ENCODE results near the gene CRYGS.
"Not testable (repeated sequence)": the region's sequence is repeated elsewhere in the genome, so short reads cannot be mapped to it uniquely, and the experiment has no call there.

CRYGS gene

DNA sequence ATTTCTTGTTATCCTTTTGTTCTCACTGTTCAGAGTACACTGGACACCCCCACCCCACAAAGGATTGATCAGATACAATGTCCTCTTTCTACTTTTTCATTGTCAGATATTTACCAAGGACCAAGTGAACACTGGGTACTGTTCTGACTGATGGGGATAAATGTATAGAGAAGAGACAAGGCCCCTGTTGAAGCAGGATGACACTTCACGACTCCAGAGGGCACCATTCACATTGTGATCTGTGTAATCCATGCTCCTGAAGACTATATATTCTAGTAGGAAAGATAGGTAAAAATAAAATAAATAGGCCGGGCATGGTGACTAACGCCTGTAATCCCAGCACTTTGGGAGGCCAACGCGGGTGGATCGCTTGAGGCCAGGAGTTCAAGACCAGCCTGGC is 7.2 kb upstream of the CRYGS start:
- DNase-seq: no peak

DNA sequence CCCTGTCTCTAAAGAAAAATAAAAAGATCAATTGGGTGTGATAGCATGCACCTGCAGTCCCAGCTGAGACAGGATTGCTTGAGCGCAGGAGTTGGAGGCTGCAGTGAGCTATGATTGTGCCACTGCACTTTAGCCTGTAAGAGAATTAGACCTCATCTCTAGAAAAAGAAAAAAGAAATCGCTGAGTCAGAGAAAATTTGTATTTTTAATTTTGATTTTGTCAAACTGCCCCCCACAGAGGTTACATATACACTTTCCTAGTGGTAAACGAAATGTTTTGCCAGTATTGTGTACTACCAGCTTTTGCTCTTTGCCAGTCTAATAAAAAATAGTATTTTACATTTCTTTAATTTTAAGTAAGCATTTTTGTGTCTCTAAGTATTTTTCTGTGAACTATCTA is 5.3 kb upstream of the CRYGS start:
- DNase-seq: no peak

DNA sequence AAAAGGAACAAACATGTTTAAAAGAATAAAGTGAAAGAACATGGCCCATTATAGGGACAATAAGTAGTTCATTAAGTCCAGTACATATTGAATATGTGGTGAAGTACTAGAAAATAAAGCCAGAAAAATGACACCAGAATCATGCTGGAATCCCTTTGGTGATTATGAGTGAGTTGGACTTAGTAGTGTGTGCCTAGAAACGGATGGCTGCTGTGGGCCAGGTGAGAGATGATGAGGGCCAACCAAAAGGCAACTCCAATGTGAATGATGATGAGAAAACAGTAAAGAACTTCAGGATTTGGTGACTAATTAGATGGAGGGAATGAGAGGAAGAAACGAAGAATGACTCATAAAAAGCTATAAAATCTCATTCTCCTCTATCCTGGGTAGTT is 3.3 kb downstream of the CRYGS start:
- DNase-seq: no peak

DNA sequence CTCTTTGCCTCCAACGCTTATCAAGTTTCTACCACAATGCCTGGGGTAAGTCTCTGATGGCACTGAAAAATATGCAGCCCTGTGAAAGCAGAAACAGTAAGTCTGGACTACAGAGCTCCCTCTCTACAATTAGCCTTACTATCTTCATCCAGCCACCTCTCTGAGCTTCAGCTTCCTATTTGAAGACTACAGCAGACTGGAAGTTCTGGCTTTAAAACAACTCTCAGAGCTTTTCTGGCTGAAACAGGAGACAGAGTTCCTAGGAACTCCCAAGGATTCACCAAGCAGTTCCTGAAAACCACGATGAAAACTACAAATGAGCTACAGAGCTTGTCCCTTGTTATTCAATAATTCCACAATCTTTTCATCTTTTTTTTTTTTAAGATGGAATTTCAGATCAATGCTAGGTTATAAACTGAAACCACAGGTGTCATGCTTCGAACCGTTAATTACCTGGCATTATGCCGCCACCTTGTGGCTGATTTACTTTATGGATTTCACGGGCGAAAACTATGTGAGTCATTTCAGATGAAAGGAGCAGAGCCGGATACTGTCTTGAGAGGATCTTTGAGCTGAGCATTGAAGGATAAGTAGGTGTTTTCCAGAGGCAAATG is 3.9 kb downstream of the CRYGS start:
- DNase-seq: peak; percentile 89

DNA sequence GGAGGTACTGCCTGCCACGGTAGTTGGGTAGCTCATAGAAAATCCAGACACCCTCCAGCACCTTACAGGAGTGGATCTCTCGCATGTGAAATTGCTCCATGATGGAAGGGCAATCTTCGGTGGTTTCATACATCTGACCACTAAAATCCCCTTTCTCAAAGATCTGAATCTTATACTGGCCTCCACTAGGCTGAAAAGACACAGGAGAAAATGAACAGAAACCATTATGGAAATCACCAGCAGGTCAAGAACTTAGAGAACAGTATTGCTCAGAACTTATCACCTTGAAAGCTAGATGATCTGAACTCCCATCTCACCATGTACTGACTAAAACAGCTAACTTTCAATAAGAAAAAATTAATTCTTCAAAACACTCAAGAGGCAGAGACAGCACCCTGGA is 5.4 kb downstream of the CRYGS start:
- DNase-seq: no peak

DNA sequence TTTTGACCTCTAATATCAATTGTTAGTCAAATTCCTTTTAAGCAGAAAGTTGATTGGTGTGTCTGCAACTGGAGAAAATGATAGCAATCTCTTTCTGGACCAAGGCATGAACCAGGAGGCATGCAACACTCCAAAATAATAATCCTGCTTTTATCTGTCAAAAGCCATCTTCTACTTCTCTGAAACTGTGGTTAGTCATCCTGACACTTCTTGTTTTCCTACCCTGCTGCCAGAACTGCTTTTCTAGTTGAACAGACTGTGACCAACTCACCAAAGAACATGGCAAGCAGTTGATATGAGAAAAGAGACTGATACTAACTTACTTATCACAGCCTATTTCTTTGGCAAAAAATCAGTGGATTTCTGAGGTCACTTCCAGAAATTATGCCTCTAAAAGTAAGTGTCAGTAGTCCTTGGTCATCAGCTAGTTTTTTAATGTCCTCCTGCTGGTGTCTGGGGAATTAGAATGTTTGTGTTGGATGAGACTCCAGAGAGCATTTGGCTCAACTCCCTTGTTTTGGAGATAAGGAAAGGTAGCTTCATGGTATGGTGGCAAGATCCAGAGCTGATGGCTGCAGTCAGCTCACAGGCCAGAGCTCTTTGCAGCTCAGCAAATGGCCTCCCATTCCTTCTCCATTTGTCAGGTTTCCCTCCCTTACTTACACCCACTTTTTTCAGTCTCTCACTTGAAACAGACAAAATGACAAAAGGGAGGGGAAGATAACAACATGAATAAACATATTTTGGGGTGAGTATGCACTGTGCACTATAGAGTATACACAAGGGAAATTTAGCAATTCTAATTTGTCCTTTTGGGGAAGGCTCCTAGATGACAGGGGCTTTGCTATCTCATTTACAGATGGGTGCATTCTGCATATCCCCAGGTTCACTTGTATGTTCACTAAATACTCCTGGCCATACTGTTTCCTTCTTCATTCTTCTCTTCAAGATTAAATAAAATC is 7.0 kb downstream of the CRYGS start:
- DNase-seq: no peak

DNA sequence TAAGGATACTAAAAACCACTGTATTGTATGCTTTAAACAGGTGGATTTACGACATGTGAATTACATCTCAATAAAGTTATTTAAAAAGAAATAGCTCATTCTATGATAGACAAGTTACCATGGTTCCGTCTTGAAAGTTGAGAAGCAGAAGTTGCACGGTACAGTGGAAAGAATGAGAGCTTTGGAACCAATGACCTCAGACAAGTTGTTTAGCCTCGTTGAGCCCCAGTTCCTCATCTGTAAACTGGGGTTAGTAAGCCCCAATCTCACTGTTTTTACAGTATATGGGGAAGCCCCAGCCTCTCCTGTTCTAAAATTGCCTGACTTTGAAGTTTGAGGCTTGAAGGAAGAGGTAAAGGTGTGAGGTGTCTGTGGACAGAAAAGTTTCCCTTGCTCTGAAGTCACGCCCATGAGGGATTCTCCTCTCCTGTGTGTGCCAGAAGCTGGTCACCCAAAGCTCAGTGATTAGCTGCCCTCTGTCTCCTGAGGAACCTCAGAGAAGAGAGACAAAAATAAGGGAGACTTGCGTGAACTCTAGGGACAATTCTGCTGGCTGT is 10.0 kb downstream of the CRYGS start:
- peak; percentile 62 for DNase-seq

DNA sequence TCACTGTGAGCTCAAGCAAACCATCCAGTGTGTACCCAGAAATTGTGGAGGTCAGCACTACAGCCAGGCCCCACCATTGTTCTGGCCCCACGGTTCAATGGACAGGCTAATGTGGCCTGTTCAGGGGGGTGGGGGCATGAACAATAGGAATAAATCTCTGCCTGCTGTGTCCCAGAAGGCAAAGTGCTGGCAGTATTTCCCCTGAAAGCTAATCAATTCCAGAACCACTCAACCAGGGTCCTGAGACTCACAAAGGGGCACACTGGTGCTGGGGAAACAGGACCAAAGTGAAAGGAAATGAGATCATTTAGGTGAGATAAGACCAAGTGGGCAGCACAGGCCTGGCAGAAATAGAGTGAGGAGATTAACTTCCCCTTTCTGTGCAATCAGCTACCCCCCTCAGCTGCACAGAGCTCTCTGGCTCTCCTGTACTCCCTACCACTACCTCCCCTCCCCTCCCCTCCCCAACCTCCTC is 11.5 kb downstream of the CRYGS start:
- no peak for DNase-seq

DNA sequence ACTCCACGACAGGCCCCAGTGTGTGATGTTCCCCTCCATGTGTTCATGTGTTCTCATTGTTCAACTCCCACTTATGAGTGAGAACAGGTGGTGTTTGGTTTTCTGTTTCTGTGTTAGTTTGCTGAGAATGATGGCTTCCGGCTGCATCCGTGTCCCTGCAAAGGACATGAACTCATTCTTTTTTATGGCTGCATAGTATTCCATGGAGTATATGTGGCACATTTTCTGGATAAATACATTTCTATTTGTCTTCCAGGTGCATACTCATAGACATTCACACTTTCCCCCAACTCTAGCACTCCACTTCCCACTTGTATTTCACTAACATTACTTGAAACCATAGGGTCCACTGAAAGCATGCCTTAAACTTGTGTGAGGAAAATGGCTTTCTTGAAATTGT is 12.5 kb downstream of the CRYGS start:
- DNase-seq: not testable (repeated sequence)

DNA sequence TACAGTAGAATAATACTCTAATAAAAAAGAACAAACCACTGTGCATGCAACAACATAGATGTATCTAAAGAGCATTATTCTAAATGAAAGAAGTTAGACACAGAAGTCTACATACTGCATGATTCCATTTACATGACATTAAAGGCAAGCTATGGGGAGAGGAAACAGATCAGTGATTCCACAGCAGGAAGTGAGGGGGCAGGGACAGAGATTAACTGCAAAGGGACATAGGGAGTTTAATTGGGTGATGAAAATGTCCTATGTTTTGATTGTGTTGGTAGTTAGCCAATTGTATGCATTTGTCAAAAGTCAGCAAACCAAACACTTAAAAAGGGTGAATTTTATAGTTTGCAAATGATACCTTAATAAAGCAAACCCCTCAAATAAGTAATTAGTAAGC is 13.8 kb downstream of the CRYGS start:
- no peak for DNase-seq

DNA sequence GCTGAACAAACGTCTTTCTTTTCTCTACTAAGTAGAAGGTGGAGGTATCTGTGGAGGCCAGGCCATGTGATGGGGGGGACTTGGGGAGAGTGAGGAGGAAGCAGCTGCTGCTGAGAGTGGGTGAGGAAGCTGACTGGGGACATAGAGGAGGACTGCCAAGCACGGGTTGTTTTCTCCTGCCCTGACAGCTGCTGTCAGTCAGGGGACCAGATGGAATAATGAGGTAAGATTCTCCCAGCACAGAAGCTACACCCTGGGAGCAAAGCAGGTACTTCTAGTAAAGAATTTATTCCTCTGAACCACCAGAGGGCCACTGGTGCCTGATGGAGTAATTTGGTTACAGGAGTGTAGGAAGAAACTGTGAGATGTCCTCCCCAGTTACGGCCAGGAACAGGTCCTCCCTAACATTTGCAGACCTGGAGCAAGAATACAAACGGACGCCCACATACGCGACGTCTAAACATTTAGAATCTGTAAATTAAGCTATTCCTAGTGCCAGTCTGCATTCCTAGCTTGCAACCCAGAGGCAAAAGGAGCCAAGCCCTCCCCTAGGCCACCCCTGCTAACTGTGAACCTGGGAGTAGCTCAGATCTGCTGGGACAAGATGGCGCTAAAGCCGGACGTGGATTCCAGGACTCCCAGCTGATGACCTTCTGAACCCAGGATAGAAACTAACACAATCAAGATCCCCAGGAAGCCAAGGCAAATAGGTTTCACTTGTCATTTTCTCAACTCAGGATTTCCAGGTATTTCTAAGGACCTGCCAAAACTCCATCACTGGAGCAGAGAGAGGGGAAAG is 14.8 kb downstream of the CRYGS start:
- DNase-seq: no peak

DNA sequence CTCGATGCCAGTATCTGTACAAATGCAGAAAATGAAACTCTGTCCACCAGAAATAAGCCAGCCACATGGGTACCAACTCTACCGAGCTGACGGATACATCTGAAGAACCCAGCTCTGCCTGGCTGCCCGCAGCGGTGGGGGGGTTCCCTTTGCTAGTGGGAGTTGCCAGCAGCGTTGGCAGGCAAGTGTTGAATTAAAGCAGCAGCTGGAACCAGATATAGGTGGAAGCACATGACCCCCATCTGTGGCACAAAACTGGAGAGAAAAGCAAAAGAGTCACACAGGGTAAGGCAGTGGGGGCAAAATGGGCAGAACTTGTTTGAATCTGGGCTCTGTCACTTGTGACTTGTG is 17.9 kb downstream of the CRYGS start:
- DNase-seq: no peak

DNA sequence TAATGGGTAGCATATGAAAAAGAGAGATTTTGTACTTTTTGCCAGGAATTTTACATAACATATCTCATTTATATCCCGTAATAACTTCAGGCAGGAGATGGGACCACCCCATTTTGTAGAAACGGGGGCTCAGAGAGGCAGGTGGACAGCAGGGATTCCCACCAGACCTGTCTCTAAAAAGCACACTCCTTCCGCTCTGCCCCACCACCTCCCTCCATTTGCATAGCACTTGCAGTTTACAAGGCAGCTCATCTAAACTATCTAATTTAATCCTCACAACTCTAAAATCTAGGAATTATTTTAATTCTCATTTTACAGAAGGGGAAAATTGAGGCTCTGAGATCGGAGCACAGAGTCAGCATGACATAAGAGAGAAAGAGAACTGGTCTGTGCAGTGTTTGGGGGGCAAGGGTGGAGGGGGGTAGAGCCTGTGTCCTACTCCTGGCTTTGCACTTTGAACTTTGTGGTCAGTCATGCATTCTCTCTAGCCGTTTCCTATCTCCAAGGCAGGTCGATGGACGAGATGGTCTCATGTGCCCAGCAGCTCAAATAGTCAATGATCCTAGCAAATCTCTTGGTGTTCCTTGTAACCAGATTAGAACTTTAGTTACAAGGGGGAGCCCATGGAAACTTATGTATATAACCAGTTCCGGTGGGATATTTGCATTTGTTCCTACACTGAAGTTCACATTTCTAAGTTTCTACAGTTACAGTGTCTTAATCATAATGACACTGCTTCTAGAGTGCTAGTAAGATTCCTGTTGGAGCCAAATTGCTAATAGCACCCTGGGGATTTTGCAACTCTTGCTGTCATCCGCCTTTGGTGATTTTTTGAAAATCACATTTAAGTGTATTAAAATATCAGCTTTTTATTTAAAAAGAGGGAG is 18.6 kb downstream of the CRYGS start:
- DNase-seq: no peak

DNA sequence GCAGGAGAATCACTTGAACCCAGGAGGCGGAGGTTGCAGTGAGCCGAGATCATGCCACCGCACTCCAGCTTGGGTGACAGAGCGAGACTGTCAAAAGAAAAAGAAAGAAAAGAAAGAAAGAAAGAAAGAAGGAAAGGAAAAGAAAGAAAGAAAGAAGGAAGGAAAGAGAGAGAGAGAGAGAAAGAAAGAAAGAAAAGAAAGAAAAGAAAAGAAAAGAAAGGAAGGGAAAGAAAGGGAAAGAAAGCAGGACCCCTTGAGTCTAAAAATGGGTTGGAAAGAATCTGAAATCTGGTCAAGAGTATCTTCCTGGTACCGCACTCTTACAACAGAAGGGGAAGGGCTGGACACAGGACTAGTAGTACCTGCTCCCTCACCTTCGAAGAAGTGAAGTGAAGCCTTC is 19.6 kb downstream of the CRYGS start:
- DNase-seq: no peak

DNA sequence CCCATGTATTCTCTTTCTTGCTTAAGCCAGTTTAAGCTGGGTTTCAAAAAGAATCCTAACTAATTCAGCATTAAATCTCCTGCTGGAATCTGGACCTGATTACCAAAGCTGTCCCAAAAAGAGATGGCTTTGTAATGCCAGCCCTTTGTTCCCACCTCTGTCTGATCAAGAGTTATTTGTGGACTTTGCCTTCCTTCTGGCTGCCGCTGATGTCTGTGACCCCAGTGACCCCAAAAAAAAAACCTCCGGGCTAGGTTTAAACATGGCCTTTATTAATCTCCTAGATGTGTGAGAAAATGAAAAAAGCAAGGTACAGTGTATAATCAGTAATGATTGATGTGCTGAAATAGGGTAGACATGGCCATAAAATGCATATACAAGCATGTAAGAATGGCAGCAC is 20.7 kb downstream of the CRYGS start:
- no peak for DNase-seq

DNA sequence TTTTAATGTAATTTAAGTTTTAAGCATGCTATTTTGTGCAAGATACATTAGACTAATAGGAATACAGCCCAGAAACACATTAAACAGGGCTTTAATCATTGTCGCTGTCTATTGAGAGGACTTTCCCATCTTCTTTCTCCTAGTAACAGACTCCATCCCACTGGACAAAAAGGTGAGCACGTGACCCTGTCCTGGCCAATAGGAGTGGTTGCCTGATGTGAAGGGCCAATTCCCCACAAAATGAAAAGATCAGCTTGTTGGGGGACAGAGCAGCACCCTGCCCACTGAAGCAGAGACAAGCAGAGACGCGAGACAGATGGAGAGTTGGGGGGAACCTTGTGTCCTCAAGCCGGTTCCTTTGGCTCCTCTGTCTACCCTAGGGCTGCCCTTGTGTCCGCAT is 21.2 kb downstream of the CRYGS start:
- DNase-seq: no peak

DNA sequence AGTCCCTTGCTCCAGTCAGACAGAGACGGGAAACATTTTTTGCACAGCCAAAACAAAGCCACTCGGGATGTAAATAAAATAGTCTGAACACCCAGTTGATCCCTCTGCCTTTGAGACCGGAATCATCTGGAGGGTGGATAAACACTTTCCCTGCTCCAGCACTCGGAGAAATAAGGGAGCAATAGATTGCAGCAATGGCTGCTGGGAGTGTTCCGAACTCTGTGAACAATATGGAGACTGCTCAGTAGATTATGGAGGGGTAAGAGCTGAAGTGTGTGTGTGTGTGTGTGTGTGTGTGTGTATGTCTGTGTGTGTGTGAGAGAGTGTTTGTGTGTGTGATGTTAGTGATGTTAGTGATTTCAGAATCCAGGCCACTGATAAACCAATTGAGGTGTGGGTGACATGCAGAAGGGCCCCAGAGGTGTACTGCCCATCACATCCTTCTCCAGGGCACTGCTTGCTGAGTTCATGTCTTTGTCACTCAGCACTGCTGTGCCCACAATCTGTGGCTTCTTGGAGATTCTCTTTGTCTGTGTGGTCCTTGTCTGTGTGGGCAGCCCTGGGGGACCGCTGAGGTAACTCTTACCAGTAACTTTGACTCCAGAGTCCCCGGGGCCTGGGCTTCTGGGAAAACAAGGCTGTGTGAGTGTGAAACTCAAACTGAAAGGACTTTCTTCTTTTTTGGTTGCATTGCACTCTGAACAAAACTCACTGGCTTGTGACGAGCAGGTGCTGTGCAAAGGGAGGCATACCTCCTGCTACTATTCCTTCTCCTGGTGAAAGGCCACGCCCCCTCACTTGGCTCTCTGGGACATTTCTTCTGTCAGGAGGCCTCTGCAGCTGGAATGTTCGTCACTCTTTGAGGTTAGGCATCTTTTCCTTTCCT is 23.0 kb downstream of the CRYGS start:
- no peak for DNase-seq

DNA sequence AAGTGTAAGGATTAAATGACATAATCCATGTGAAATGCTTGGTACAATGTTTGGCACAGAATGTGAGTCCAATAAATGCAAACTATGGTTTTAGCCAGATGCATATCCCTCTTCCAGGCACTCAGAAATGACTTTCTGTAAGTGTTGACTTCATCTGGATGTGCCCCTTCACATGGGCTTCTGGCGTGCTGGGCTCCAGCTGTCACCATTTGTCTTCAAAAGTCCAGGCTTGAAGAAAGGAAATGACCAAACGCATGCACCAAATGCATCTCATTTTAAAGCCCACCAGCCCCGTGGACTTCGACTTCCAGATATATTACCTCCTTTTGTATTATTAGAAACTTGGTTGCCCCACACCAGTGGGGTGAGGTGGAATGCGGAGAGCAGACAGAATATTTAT is 23.7 kb downstream of the CRYGS start:
- no peak for DNase-seq

DNA sequence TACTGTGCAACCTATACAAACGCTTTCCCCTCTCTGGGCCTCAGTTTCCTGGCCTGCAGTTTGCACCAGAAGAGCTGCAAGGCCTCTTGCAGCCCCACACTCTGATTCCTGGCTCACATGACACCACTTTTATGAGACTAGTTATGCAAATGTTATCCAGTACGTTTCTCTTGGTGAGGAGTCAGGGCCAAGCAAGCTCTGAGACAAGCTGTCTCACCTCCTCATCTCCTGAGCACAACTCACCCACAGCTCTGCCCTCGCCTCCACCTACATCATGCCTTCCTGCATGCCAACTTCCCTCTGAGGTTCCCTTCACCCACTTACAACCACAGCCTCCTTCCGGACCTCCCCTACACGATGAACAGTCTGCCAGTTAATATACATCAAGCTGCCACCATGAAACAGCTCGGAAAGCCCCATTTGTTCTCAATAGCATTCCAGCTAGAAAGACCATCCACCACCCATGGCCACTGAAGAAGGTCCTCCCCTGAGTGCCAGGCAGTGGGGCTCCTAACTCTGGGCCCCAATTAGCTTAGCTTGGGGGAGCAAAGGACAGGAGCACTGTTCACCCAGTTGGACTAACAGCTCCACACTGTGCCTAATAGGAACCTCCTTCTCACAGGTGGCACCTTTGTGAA is 25.0 kb downstream of the CRYGS start:
- peak; percentile 81 for DNase-seq

DNA sequence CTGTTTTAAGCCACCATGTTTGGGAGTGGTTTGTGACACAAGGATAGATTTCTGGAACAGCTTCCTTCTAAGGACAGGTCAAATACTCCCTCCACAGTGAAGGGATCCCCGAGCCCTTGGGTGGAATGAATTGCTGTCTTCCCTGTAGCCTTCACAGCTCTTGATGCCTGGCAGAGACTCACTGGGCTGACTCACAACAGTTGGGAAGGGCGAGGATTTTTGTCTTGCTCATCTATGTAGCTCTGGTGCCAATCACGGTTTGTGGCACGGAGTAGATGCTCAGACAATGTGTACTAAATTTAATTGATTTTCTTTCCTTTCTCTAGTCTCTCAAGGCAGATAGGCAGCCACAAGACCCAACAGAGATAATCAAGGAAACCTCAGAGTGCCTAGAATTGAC is 27.0 kb downstream of the CRYGS start:
- no peak for DNase-seq

DNA sequence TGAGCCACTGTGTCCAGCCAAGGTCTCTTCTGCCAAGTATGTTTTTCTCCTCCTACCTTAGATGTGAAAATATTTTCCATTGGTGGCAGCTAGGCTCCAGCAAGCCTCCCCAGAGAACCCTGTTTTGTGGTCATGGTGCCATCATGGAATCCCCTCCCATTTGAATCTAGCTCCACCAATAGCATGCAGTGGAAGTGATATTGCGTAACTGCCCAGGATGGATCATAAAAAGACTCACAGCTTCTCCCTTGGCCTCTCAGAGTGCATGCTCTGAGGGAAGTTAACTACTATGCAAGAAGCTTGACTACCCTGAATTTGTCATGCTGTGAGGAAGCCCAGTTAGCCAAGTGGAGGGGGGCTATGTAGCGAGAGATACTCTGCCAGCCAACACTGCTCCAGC is 27.5 kb downstream of the CRYGS start:
- DNase-seq: no peak
